B cell (primary cell): ENCODE results near the gene FABP6. TPM values are rescaled to one million over a fixed set of nuclear protein-coding genes. Genes with fewer than 3 reads are reported as not detected.

Experiments used
- ATAC-seq: fragments of 200-7000 bp; cut with Tn5 transposase; one replicate; pipeline ENCODE4 v1.10.0; 2021; ENCODE audit warnings: low read depth, mild to moderate bottlenecking, moderate number of reproducible peaks, moderate library complexity
- CTCF ChIA-PET: fragments of 350-600 bp; sonication (Branson Sonifier 250); formaldehyde crosslinking; loops from one replicate; lab custom pipeline; 2021; ENCODE audit warnings: antibody characterized with exemption, inconsistent platforms; lab: Charles Lee
- POLR2A ChIA-PET: fragments of 350-600 bp; sonication (Branson Sonifier 250); formaldehyde crosslinking; loops from one replicate; lab custom pipeline; 2021; ENCODE audit warnings: antibody characterized with exemption; lab: Charles Lee
- DNase-seq: peaks from one replicate; pipeline ENCODE4 v3.0.0; 2013
- H2AFZ ChIP-seq: 2 replicates; pipeline ENCODE4 v1.6.1; 2012; ENCODE audit warnings: mild to moderate bottlenecking, low read depth, low read length; ENCODE audit not compliant: insufficient read depth, poor library complexity, severe bottlenecking
- H3K27ac ChIP-seq, 2 donors: 1 replicate in 1 of 2; 2 replicates in 1 of 2; pipeline ENCODE4 v1.5.1; 2012 to 2013; ENCODE audit warnings: low read length in 2 of 2, mild to moderate bottlenecking in 2 of 2, moderate library complexity in 1 of 2
- H3K27me3 ChIP-seq, 4 experiments: fragments of 200-600 bp in 1 of 4; sonication (generic) in 1 of 4; replicated peaks in 1 of 4; 1 replicate in 2 of 4; 2 replicates in 2 of 4; pipeline versions ENCODE4 v1.6.1 to v1.7.0; 2013 to 2016; ENCODE audit warnings: low read length in 3 of 4, mild to moderate bottlenecking in 2 of 4, mixed read lengths in 1 of 4, moderate library complexity in 1 of 4; ENCODE audit not compliant: insufficient read depth in 4 of 4, control insufficient read depth in 3 of 4; ENCODE audit errors: control extremely low read depth in 1 of 4
- H3K36me3 ChIP-seq, 2 experiments: replicated peaks in 1 of 2; 1 replicate in 1 of 2; 2 replicates in 1 of 2; pipeline versions ENCODE4 v1.6.1 to v1.7.1; 2013; ENCODE audit warnings: low read length in 1 of 2; ENCODE audit not compliant: insufficient read depth in 2 of 2, control insufficient read depth in 1 of 2; ENCODE audit errors: control extremely low read depth in 1 of 2, extremely low read depth in 1 of 2
- H3K4me1 ChIP-seq, 2 donors: fragments of 200-600 bp in 1 of 2; sonication (generic) in 1 of 2; 1 replicate in 1 of 2; 2 replicates in 1 of 2; pipeline versions ENCODE4 v1.5.1 to v1.6.1; 2013 to 2017; ENCODE audit warnings: low read length in 2 of 2; ENCODE audit not compliant: control insufficient read depth in 2 of 2, insufficient read depth in 2 of 2
- H3K4me2 ChIP-seq: replicated peaks from 2 replicates; pipeline ENCODE3; 2012; ENCODE audit warnings: mild to moderate bottlenecking, low read depth, low read length; ENCODE audit not compliant: poor library complexity, severe bottlenecking
- H3K4me3 ChIP-seq, 5 experiments: fragments of 200-600 bp in 1 of 5; sonication (generic) in 1 of 5; 1 replicate in 3 of 5; 2 replicates in 2 of 5; pipeline versions ENCODE4 v1.5.1 to v1.7.0; 2011 to 2016; ENCODE audit warnings: low read length in 4 of 5, mild to moderate bottlenecking in 4 of 5, low read depth in 2 of 5, control low read depth in 1 of 5, moderate library complexity in 1 of 5; ENCODE audit not compliant: insufficient read depth in 1 of 5; ENCODE audit errors: control extremely low read depth in 1 of 5, extremely low read depth in 1 of 5
- H3K79me2 ChIP-seq: fragments of 200-600 bp; sonication (generic); one replicate; pipeline ENCODE4 v1.6.0; 2016; ENCODE audit warnings: low read length; ENCODE audit not compliant: control insufficient read depth, insufficient read depth
- H3K9ac ChIP-seq: fragments of 200-600 bp; sonication (generic); 2 replicates; pipeline ENCODE4 v1.6.1; 2017; ENCODE audit warnings: mild to moderate bottlenecking, low read length, moderate library complexity
- H3K9me3 ChIP-seq, 3 donors: one replicate each; pipeline versions ENCODE4 v1.6.1 to v1.7.1; 2013; ENCODE audit warnings: low read length in 2 of 3; ENCODE audit not compliant: control insufficient read depth in 2 of 3, insufficient read depth in 1 of 3; ENCODE audit errors: control extremely low read depth in 1 of 3
- H4K20me1 ChIP-seq: 2 replicates; pipeline ENCODE4 v1.6.0; 2012; ENCODE audit warnings: mild to moderate bottlenecking, low read length; ENCODE audit not compliant: insufficient read depth, control insufficient read depth, poor library complexity, severe bottlenecking
- H3K27ac Mint-ChIP-seq: one replicate; pipeline ENCODE4 v1.8.0; 2021; ENCODE audit warnings: mixed read lengths
- H3K27me3 Mint-ChIP-seq: one replicate; pipeline ENCODE4 v1.8.0; 2021; ENCODE audit warnings: mixed read lengths
- H3K4me1 Mint-ChIP-seq: one replicate; pipeline ENCODE4 v1.8.0; 2021; ENCODE audit warnings: mixed read lengths
- H3K4me3 Mint-ChIP-seq: one replicate; pipeline ENCODE4 v1.8.0; 2021; ENCODE audit warnings: mixed read lengths
- H3K9me3 Mint-ChIP-seq: one replicate; pipeline ENCODE4 v1.8.0; 2022; ENCODE audit warnings: mixed read lengths; ENCODE audit not compliant: insufficient read depth
- EZH2 ChIP-seq: IDR thresholded peaks from 2 replicates; pipeline ENCODE4 v1.6.1; 2012; ENCODE audit warnings: borderline replicate concordance, low read depth, mild to moderate bottlenecking, moderate library complexity, low read length; ENCODE audit not compliant: insufficient read depth, poor library complexity, severe bottlenecking
- WGBS: methylation state at CpG from one replicate; pipeline ENCODE4 v1.1.5; 2013; ENCODE audit warnings: missing lambda C conversion rate; ENCODE audit not compliant: insufficient coverage; 5-methylcytosine and 5-hydroxymethylcytosine counted together
- intact Hi-C: fragments of 100-400 bp; cut with micrococcal nuclease; formaldehyde crosslinking; loops from one replicate; pipeline ENCODE4 v1.10.0; 2022
- polyA plus RNA-seq: library from polyadenylated mRNA; depleted of rRNA; stranded (reverse); fragments of >200 nt; gene quantifications from 2 replicates; pipeline ENCODE4 v1.2.3, GENCODE V29; 2012
- total RNA-seq, 2 donors: library from RNA; stranded (reverse); fragments of 120-200 nt in 1 of 2; gene quantifications; 1 replicate in 1 of 2; 2 replicates in 1 of 2; pipeline versions ENCODE4 v1.2.3 to v1.2.4, GENCODE V29; 2013 to 2022
- TF ChIP-seq, protein P1 (sequence below): fragments of 200-600 bp; IDR thresholded peaks from one replicate; pipeline ENCODE4 v1.8.0; 2022; ENCODE audit warnings: antibody characterized with exemption, mild to moderate bottlenecking

Gene FABP6
- total and polyA plus RNA-seq, 2 donors (not counting 1 experiment from before 2014, with no cell fraction given), result not detected

- CTCF ChIA-PET, result no interaction called here
- intact Hi-C loops, result no loop called here
These were observed 2.3 kb upstream of the FABP6 start for GRCh38 chr5:160227012-160227411.

DNA sequence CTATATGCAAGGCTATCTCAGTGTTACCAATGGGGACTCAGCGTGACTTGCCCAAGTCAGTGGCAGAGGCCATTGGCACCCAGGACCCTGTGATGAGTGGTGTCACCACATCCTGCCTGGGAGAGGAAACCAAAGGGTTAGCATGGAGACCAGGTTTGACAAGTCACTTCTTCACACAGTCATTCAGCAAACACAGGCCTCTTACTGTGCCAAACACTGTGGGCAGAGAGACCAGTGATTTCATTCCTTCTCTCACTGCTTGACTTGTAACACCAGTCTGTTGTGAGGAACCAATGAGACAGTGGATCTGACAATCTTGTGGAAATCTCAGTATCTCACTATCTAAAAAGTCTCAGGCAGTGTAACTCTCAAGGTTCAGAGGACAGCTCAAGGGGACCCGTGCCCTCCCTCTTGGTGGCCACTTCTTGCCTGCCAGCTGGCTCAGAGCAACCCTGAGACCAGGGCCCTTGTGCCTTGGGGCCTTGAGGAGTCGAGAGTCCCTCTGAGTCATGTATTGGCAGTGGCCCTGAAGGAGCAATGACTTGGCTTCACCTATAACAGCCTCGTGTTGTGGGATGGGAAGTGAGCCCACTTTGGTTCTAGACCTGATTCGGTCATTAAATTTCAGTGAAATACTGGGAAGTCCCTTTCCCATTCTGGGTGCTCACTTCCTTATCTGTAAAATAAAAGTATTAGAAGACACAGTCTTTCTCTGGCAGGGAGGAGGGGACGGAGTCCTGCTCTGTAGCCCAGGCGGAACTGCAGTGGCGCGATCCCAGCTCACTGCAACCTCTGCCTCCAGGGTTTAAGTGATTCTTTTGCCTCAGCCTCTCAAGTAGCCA, 1.6 kb downstream of the FABP6 start:
- Histone ChIP-seq H3K27ac (no peak overlapping the region), H4K20me1 (no peaks in the 10 kb centered on the region), H2AFZ (no peak overlapping the region), H3K9ac (no peak overlapping the region), H3K9me3 (no peaks in the 10 kb centered on the region), H3K36me3 (no peaks in the 10 kb centered on the region), H3K4me2 (no peak overlapping the region), H3K27me3 (no peaks in the 10 kb centered on the region), H3K4me3 (no peak overlapping the region), H3K4me1 (no peaks in the 10 kb centered on the region), H3K79me2 (no peaks in the 10 kb centered on the region)
- Mint-ChIP-seq H3K4me1 (peaks cover 3% of the 10 kb centered on the region), H3K27me3 (no peaks in the 10 kb centered on the region), H3K27ac (no peak overlapping the region), H3K4me3 (no peak overlapping the region), H3K9me3 (no peaks in the 10 kb centered on the region)
- intact Hi-C loops, result no loop called here
- ATAC-seq (no peak), DNase-seq (no peak)
- ChIA-PET CTCF (interaction anchor here (0.9 kb wide), 1 partner anchor 11 kb away, joined by 3 read pairs; no protein-coding TSS in a partner anchor), POLR2A (no interaction called here)
- WGBS, result 78% methylated on average over 7 of the region's 9 CpGs
- TF ChIP-seq EZH2, result no peak
- TF ChIP-seq, protein P1, sequence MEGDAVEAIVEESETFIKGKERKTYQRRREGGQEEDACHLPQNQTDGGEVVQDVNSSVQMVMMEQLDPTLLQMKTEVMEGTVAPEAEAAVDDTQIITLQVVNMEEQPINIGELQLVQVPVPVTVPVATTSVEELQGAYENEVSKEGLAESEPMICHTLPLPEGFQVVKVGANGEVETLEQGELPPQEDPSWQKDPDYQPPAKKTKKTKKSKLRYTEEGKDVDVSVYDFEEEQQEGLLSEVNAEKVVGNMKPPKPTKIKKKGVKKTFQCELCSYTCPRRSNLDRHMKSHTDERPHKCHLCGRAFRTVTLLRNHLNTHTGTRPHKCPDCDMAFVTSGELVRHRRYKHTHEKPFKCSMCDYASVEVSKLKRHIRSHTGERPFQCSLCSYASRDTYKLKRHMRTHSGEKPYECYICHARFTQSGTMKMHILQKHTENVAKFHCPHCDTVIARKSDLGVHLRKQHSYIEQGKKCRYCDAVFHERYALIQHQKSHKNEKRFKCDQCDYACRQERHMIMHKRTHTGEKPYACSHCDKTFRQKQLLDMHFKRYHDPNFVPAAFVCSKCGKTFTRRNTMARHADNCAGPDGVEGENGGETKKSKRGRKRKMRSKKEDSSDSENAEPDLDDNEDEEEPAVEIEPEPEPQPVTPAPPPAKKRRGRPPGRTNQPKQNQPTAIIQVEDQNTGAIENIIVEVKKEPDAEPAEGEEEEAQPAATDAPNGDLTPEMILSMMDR, result no peak

More at GRCh38 chr5:160227012-160227411, 2.3 kb upstream of the FABP6 start:
- 50% methylated on average over 2 of the region's 2 CpGs for WGBS
- Histone ChIP-seq H3K27ac (no peak overlapping the region), H3K9ac (no peak overlapping the region), H2AFZ (no peak overlapping the region), H3K36me3 (no peaks in the 10 kb centered on the region), H3K27me3 (no peaks in the 10 kb centered on the region), H4K20me1 (no peaks in the 10 kb centered on the region), H3K9me3 (no peaks in the 10 kb centered on the region), H3K4me2 (no peak overlapping the region), H3K79me2 (no peaks in the 10 kb centered on the region), H3K4me3 (no peak overlapping the region), H3K4me1 (no peaks in the 10 kb centered on the region)
- TF ChIP-seq EZH2, result no peak
- TF ChIP-seq, protein P1, result no peak
- ATAC-seq (no peak), DNase-seq (no peak)
- H3K4me1 Mint-ChIP-seq, result peaks cover 3% of the 10 kb centered on the region
- POLR2A ChIA-PET, result no interaction called here
- no peak overlapping the region for H3K4me3 Mint-ChIP-seq
- H3K27ac Mint-ChIP-seq, result no peak overlapping the region
- H3K9me3 Mint-ChIP-seq, result no peaks in the 10 kb centered on the region
- no peaks in the 10 kb centered on the region for H3K27me3 Mint-ChIP-seq
